ENCODE measurements around the gene TYRO3. TPM values are rescaled to one million over a fixed set of nuclear protein-coding genes. Genes with fewer than 3 reads are reported as not detected.

TYRO3 gene
- total and polyA plus RNA-seq, 3 donors from 2014 or later = 99.0 to 156 (median 107) TPM

DNA sequence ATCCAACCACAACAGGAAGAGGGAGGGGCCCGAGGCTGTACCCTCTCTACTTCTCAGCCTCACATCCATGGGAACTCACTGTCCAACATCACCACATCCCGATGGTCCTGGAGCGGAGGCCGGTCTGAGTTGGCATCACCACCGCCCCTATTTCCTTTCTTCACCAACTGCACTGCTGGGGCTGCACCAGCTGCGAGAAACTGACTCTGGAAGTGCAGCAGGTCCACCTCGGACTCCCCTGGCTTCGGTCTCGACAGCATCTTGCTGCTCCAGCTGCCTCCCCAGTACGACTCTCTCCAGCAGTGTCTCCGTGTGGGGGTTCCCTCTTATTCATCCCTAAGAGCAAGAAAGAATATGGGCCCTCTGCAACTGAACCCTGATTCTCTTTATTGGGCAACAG, 22.1 kb upstream of the TYRO3 start:
- Histone ChIP-seq H3K27me3 (no peaks in the 10 kb centered on the region), H3K36me3 (ENCODE audit: low read depth, missing control alignments) (no peaks in the 10 kb centered on the region), H3K4me3 (no peak overlapping the region), H3K4me1 (no peaks in the 10 kb centered on the region), H3K27ac (no peak overlapping the region), H3K9me3 (no peaks in the 10 kb centered on the region)
- intact Hi-C loops (cut with DNase I; ENCODE audit: low total_unique reads) = no loop called here
- TF ChIP-seq, protein P1, sequence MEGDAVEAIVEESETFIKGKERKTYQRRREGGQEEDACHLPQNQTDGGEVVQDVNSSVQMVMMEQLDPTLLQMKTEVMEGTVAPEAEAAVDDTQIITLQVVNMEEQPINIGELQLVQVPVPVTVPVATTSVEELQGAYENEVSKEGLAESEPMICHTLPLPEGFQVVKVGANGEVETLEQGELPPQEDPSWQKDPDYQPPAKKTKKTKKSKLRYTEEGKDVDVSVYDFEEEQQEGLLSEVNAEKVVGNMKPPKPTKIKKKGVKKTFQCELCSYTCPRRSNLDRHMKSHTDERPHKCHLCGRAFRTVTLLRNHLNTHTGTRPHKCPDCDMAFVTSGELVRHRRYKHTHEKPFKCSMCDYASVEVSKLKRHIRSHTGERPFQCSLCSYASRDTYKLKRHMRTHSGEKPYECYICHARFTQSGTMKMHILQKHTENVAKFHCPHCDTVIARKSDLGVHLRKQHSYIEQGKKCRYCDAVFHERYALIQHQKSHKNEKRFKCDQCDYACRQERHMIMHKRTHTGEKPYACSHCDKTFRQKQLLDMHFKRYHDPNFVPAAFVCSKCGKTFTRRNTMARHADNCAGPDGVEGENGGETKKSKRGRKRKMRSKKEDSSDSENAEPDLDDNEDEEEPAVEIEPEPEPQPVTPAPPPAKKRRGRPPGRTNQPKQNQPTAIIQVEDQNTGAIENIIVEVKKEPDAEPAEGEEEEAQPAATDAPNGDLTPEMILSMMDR (IDR thresholded peaks at IDR 0.05) = no peak
- no peak for TF ChIP-seq POLR2A (IDR thresholded peaks at IDR 0.05)
- whole genome bisulfite sequencing, 2 donors = 93 to 98% methylated on average over 10 to 11 of the region's 11 CpGs
- DNase-seq = no peak

DNA sequence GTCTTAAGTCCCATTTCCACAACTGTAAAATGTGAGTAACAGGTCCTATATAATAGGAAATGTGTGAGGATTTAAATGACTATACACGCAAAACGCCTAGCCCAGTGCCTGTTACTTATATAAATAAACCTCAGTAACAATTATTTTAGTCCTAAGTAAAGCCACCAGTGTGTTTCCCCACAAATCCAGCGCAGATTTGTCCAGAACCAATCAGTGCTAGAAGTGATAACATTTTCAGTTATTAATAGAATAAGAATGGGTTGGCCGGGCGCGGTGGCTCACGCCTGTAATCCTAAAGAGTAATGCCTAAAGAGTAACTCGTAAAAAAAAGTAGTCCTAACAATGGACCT, 15.5 kb upstream of the TYRO3 start:
- TF ChIP-seq POLR2A (IDR thresholded peaks at IDR 0.05) = no peak
- TF ChIP-seq, protein P1 (IDR thresholded peaks at IDR 0.05) = no peak
- DNase-seq = no peak
- no peaks in the 10 kb centered on the region for H3K27me3 ChIP-seq
- peak overlapping the region; percentile 75 to 90 for H3K4me3 ChIP-seq
- 4 to 6% methylated on average over 8 of the region's 8 CpGs for WGBS, 2 donors
- H3K4me1 ChIP-seq = peaks cover 11% of the 10 kb centered on the region
- intact Hi-C loops (cut with DNase I; ENCODE audit: low total_unique reads) = no loop called here
- H3K27ac ChIP-seq = peak overlapping the region; percentile 79 to 84
- H3K9me3 ChIP-seq = no peaks in the 10 kb centered on the region
- H3K36me3 ChIP-seq (ENCODE audit: low read depth, missing control alignments) = no peaks in the 10 kb centered on the region

DNA sequence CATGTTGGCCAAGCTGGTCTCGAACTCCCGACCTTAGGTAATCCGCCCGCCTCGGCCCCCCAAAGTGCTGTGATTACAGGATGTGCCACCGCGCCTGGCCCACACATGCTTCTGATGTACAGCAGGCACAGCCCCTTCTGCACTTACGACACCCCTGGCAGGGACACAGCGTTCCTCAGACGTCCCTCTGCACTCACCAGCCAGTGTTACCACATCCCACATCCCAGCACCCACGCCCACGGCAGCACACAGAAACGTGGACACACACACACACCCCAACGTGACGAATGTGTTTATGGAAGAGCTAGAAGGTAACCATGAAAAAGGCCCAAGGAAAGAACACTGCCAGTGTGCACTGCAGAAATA, 14.4 kb upstream of the TYRO3 start:
- peak; percentile 66 for DNase-seq
- H3K4me1 ChIP-seq = peaks cover 11% of the 10 kb centered on the region
- 19 to 35% methylated on average over 13 to 15 of the region's 15 CpGs for WGBS, 2 donors
- no peaks in the 10 kb centered on the region for H3K27me3 ChIP-seq
- no peaks in the 10 kb centered on the region for H3K36me3 ChIP-seq (ENCODE audit: low read depth, missing control alignments)
- H3K9me3 ChIP-seq = no peaks in the 10 kb centered on the region
- peak overlapping the region; percentile 79 to 84 for H3K27ac ChIP-seq
- no peak for TF ChIP-seq POLR2A (IDR thresholded peaks at IDR 0.05)
- intact Hi-C loops (cut with DNase I; ENCODE audit: low total_unique reads) = no loop called here
- H3K4me3 ChIP-seq = peak overlapping the region; percentile 75 to 90

DNA sequence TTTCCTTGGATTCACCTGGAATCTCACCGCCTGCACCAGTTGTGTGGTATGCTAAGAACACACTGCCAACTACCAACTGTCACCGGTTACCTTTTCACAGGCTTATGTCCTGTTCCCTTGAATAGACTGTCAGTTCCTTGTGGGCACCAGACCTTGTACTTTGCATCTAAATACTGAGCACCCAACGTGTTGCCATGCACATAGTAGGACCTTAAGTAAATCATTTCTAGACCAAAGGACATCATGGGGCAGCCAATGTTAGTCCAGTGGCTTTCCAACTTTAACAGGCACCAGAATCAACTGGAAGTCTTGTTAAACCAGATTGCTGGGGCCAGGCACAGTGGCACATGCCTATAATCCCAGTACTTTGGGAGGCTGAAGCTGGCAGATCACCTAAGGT, 13.8 kb upstream of the TYRO3 start:
- TF ChIP-seq, protein P1 (IDR thresholded peaks at IDR 0.05) = no peak
- TF ChIP-seq POLR2A (IDR thresholded peaks at IDR 0.05) = no peak
- 83 to 86% methylated on average over 3 of the region's 3 CpGs for WGBS, 2 donors
- Histone ChIP-seq H3K4me3 (no peak overlapping the region), H3K27me3 (no peaks in the 10 kb centered on the region), H3K27ac (peak overlapping the region; percentile 7 to 84), H3K9me3 (no peaks in the 10 kb centered on the region), H3K36me3 (ENCODE audit: low read depth, missing control alignments) (no peaks in the 10 kb centered on the region), H3K4me1 (peaks cover 11% of the 10 kb centered on the region)
- DNase-seq = no peak
- intact Hi-C loops (cut with DNase I; ENCODE audit: low total_unique reads) = no loop called here

DNA sequence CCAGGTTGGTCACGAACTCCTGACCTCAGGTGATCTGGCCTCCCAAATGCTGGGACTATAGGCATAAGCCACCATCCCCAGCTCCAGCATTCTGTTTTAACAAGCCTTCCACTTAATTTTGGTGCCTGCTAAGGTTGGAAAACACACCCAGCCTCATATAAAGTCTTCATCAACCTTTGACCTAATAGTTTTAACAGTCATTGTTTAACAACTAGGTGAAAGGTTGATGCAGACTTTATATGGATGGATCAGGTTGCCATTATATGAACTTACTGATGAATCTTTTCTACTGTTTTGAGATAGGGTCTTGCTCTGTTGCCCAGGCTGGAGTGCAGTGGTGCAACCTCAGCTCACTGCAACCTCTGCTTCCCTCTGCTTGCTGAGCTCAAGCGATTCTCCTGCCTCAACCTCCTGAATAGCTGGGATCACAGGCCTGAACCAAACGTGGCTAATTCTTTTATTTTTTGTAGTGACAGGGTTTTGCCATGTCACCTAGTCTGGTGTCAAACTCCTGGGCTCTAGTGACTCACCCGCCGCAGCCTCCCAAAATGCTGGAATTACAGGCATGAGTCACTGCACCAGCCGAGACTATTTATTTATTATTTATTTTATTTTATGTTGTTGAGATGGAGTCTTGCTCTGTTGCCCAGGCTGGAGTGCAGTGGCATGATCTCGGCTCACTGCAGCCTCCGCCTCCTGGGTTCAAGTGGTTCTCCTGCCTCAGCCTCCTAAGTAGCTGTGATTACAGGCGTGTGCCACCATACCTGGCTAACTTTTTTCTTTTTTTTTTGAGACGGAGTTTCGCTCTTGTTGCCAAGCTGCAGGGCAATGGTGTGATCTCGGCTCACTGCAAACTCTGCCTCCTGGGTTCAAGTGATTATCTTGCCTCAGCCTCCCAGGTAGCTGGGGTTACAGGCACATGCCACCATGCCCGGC, 11.9 kb upstream of the TYRO3 start:
- H3K36me3 ChIP-seq (ENCODE audit: low read depth, missing control alignments) = no peaks in the 10 kb centered on the region
- no peak overlapping the region for H3K4me3 ChIP-seq
- H3K27ac ChIP-seq = no peak overlapping the region
- intact Hi-C loops (cut with DNase I; ENCODE audit: low total_unique reads) = no loop called here
- 88% methylated on average over 13 of the region's 13 CpGs for WGBS, 2 donors
- peaks cover 11% of the 10 kb centered on the region for H3K4me1 ChIP-seq
- no peaks in the 10 kb centered on the region for H3K27me3 ChIP-seq
- DNase-seq = no peak
- H3K9me3 ChIP-seq = no peaks in the 10 kb centered on the region
- TF ChIP-seq, protein P1 (IDR thresholded peaks at IDR 0.05) = no peak
- TF ChIP-seq POLR2A (IDR thresholded peaks at IDR 0.05) = no peak

All from testis (tissue), 3 donors.